ENCODE measurements around the gene B3GNT2. TPM values are rescaled to one million over a fixed set of nuclear protein-coding genes. Genes with fewer than 3 reads are reported as not detected.

B3GNT2 gene
- total RNA-seq, 4 donors from 2014 or later: 16.6 to 29.4 (median 24.0) TPM

DNA sequence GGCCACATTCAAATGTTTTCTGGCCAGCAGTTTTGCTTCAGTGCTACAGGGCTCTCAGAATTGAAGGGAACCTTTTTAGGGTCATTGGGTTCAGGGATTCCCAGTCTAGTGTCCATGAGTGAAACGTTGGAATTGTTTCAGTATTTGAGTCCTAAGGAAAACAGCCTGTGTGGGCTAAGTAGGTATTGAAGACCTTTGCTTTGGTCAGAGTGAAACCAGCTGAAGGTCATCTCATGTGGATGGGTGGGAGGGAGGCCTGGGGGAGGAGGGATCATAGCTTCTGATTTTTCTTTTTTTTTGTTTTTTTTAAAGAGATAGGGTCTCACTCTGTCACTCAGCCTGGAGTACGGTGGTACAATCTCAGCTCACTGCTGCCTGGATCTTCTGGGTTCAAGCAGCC, 20.2 kb downstream of the B3GNT2 start:
- no peak for DNase-seq (ENCODE audit: low spot score)
- no peak for ATAC-seq (ENCODE audit: low FRiP score)
- TF ChIP-seq, protein P1, sequence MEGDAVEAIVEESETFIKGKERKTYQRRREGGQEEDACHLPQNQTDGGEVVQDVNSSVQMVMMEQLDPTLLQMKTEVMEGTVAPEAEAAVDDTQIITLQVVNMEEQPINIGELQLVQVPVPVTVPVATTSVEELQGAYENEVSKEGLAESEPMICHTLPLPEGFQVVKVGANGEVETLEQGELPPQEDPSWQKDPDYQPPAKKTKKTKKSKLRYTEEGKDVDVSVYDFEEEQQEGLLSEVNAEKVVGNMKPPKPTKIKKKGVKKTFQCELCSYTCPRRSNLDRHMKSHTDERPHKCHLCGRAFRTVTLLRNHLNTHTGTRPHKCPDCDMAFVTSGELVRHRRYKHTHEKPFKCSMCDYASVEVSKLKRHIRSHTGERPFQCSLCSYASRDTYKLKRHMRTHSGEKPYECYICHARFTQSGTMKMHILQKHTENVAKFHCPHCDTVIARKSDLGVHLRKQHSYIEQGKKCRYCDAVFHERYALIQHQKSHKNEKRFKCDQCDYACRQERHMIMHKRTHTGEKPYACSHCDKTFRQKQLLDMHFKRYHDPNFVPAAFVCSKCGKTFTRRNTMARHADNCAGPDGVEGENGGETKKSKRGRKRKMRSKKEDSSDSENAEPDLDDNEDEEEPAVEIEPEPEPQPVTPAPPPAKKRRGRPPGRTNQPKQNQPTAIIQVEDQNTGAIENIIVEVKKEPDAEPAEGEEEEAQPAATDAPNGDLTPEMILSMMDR (IDR thresholded peaks at IDR 0.05): no peak

DNA sequence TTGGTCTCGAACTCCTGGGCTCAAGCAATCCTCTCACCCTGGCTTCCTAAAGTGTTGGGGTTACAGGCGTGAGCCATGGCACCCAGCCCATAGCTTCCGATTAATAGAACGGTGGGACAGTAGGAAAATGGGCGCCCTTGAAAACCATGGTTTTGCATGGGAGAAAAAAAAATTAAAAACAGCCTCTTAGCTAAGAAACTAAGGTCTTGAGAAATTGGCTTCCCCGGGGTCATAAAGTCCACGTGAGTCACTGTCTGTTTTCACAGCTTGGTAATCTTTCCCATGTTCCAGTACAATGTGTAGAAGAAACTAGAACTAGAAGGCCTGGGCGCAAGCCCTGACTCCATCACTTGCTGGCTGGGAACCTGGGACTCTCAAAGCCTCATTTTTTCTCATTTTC, 20.7 kb downstream of the B3GNT2 start:
- ATAC-seq (ENCODE audit: low FRiP score): peak; percentile 65
- DNase-seq (ENCODE audit: low spot score): no peak
- TF ChIP-seq, protein P1 (IDR thresholded peaks at IDR 0.05): no peak

DNA sequence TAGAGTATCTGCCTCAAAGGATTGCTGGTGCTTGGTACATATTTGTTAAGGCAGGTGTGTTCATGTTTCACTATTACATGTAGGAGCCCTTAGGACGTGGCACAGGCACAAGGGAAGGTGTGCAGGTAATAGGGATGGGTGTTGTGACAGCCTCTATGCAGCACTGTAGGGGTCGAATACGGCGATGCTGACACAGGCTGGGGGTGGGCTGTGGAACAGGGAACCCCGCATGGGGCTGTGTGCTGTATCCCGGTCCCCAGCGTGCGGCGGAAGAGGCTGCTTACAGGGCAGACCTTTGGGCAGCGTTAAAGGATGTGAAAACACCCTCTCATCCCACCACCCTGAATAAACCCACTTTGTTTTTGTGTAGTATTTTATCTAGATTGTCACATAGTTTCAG, 21.5 kb downstream of the B3GNT2 start:
- DNase-seq (ENCODE audit: low spot score) (no peak), ATAC-seq (ENCODE audit: low FRiP score) (no peak)
- TF ChIP-seq, protein P1 (IDR thresholded peaks at IDR 0.05): no peak

DNA sequence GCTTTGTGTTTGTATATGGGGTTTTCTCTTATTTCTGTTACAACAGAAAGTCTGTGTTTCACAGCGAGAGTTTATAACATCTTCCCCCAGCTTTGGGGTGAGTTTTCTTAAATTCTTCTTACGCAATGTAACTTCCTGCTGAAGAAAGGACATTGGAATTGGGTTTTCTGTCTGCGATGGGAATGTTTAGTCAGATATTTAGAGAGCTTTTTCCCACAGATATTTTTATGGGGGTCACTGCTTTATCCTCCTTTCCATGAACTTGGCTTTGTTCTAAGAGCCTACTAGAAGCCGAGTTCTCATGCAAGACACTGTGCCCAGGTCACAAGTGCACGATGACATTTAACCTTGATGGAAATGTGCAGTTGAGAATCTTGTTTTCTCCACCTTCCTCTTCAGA, 22.1 kb downstream of the B3GNT2 start:
- TF ChIP-seq, protein P1 (IDR thresholded peaks at IDR 0.05): no peak
- ATAC-seq (ENCODE audit: low FRiP score) (no peak), DNase-seq (ENCODE audit: low spot score) (no peak)

DNA sequence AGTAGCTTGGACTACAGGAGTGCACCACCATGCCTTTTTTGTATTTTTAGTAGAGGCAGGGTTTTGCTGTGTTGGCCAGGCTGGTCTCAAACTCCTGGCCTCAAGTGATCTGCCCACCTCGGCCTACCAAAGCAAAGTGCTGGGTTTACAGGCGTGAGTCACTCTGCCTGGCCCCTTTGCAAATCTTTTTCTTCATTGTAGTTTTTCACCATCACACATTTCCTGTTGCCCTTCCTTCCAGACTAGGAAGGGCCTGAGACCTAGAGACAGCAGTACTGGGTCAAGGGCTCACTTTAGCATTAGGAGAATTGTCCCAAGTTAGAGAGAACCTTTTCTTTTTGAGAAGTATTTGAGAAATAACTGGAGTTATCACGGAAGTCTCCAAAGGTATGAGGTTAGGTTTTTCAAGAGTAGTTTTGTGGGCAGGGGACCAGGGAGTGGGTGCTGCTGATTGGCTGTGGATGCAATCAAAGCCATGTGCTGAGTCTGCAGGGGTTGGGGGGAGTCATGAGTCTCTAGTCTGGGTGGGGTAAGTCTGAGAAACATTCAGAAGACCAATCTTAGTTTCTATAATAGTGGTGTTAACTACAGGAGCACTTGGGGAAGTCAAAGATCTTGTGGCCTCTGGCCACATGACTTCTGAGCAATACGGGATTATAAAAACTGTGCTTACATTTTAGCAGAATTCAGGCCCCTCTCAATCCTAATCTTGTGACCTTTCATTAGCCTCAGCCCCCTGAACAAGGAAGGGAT, 23.7 kb downstream of the B3GNT2 start:
- TF ChIP-seq, protein P1 (IDR thresholded peaks at IDR 0.05): no peak
- ATAC-seq (ENCODE audit: low FRiP score) (no peak), DNase-seq (ENCODE audit: low spot score) (no peak)

DNA sequence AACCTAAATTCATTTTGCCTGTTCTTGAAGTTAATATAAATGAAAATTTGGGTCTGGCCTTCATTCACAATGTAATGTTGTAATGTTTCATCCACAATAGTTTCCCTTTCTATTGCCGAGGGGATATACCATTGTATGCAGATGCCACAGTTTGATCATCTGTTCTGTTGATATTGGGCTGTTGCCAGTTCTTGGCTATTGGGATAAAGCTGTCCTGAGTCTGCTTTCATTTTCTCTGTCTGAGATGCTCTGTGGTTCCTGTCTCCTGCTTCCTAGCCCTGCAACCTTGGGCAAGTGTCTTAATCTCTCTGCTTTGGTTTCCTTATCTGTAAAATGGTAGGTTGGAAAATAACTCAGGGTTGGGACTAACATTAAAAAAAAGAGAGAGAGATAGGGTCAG, 25.2 kb downstream of the B3GNT2 start:
- DNase-seq (ENCODE audit: low spot score) (no peak), ATAC-seq (ENCODE audit: low FRiP score) (no peak)
- TF ChIP-seq, protein P1 (IDR thresholded peaks at IDR 0.05): no peak

DNA sequence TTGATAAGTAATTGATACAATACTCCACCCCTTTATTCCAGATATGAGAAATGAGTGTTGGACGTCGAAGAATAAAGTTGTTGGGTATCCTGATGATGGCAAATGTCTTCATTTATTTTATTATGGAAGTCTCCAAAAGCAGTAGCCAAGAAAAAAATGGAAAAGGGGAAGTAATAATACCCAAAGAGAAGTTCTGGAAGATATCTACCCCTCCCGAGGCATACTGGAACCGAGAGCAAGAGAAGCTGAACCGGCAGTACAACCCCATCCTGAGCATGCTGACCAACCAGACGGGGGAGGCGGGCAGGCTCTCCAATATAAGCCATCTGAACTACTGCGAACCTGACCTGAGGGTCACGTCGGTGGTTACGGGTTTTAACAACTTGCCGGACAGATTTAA, 26.3 kb downstream of the B3GNT2 start:
- no peak for DNase-seq (ENCODE audit: low spot score)
- ATAC-seq (ENCODE audit: low FRiP score): no peak
- TF ChIP-seq, protein P1 (IDR thresholded peaks at IDR 0.05): no peak
